PC-9 (cell line): Measurements from ENCODE around the gene NEDD8.

Experiments used
- EZH2 ChIP-seq: fragments of 200-600 bp; sonication (generic); IDR thresholded peaks from 2 replicates; pipeline ENCODE4 v1.8.0; 2017; ENCODE audit warnings: antibody characterized with exemption, low read depth
- TF ChIP-seq, protein P1 (sequence below): fragments of 200-600 bp; sonication (generic); conservative IDR thresholded peaks from 2 replicates; pipeline ENCODE4 v1.6.1; 2017; ENCODE audit warnings: mixed run types, antibody characterized with exemption, mild to moderate bottlenecking, moderate library complexity

DNA sequence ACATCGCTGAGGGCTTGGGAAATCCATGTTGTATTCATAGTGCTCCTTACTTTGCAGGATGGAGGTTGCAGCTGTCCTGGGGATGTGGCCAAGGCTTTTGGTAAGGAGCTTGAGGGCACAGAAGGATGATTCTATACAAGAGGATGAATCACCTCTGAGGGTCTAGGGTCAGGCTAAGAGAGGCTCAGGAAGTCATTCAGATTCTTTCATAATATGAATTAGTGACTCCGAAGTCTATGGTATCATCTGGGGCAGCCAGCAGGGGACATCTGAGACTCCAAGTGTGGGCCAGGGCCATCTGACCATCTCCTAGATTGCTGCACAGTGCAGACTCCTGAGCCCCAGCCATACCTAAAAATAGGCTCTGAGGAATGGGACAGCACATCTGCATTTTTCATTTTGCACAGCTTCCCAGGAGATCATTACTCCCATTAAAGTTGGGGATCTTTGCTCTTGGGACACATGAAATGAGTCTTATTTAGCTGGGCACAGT is 5.3 kb upstream of the NEDD8 start:
- TF ChIP-seq, protein P1, sequence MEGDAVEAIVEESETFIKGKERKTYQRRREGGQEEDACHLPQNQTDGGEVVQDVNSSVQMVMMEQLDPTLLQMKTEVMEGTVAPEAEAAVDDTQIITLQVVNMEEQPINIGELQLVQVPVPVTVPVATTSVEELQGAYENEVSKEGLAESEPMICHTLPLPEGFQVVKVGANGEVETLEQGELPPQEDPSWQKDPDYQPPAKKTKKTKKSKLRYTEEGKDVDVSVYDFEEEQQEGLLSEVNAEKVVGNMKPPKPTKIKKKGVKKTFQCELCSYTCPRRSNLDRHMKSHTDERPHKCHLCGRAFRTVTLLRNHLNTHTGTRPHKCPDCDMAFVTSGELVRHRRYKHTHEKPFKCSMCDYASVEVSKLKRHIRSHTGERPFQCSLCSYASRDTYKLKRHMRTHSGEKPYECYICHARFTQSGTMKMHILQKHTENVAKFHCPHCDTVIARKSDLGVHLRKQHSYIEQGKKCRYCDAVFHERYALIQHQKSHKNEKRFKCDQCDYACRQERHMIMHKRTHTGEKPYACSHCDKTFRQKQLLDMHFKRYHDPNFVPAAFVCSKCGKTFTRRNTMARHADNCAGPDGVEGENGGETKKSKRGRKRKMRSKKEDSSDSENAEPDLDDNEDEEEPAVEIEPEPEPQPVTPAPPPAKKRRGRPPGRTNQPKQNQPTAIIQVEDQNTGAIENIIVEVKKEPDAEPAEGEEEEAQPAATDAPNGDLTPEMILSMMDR, result no peak
- TF ChIP-seq EZH2, result no peak
